WTC11 (cell line): ENCODE data around the gene U2SURP. TPM values are rescaled to one million over a fixed set of nuclear protein-coding genes. Genes with fewer than 3 reads are reported as not detected.

Experiments
- CREM ChIP-seq: sonication (generic); formaldehyde crosslinking; IDR thresholded peaks from 2 replicates; pipeline ENCODE4 v1.8.1; 2022; ENCODE audit warnings: mild to moderate bottlenecking, missing genetic modification reagents, moderate library complexity
- EMX1 ChIP-seq: fragments of 250-450 bp; sonication (Bioruptor Pico); IDR thresholded peaks from 2 replicates; pipeline ENCODE4 v1.8.0; 2021; ENCODE audit warnings: mild to moderate bottlenecking
- ETV6 ChIP-seq: sonication (generic); formaldehyde crosslinking; IDR thresholded peaks from 2 replicates; pipeline ENCODE4 v1.8.1; 2022; ENCODE audit warnings: mild to moderate bottlenecking, missing genetic modification reagents
- IRF2 ChIP-seq: sonication (generic); formaldehyde crosslinking; IDR thresholded peaks from 2 replicates; pipeline ENCODE4 v1.8.0; 2022; ENCODE audit warnings: low read depth, missing genetic modification reagents, borderline replicate concordance
- JAZF1 ChIP-seq: fragments of 250-450 bp; sonication (Bioruptor Pico); IDR thresholded peaks from 2 replicates; pipeline ENCODE4 v1.9.0; 2021; ENCODE audit warnings: moderate library complexity, mild to moderate bottlenecking, inconsistent platforms
- NFATC4 ChIP-seq: fragments of 250-450 bp; sonication (Bioruptor Pico); IDR thresholded peaks from 2 replicates; pipeline ENCODE4 v1.9.0; 2021; ENCODE audit warnings: mild to moderate bottlenecking
- NFYB ChIP-seq: sonication (generic); formaldehyde crosslinking; conservative IDR thresholded peaks from 2 replicates; pipeline ENCODE4 v1.8.0; 2022; ENCODE audit warnings: low read depth, missing genetic modification reagents
- NR2C2 ChIP-seq: sonication (generic); formaldehyde crosslinking; IDR thresholded peaks from 2 replicates; pipeline ENCODE4 v1.8.0; 2022; ENCODE audit warnings: mild to moderate bottlenecking, missing genetic modification reagents
- NR3C1 ChIP-seq: sonication (generic); formaldehyde crosslinking; conservative IDR thresholded peaks from 2 replicates; pipeline ENCODE4 v1.8.1; 2023; ENCODE audit warnings: low read depth, mild to moderate bottlenecking, missing genetic modification reagents
- SMAD4 ChIP-seq: sonication (generic); formaldehyde crosslinking; IDR thresholded peaks from 2 replicates; pipeline ENCODE4 v1.8.0; 2022; ENCODE audit warnings: mild to moderate bottlenecking, missing genetic modification reagents
- ZNF138 ChIP-seq: sonication (generic); formaldehyde crosslinking; conservative IDR thresholded peaks from 2 replicates; pipeline ENCODE4 v1.8.1; 2022; ENCODE audit warnings: mild to moderate bottlenecking, moderate library complexity, missing genetic modification reagents
- ZNF219 ChIP-seq: sonication (generic); formaldehyde crosslinking; IDR thresholded peaks from 2 replicates; pipeline ENCODE4 v1.8.0; 2023; ENCODE audit warnings: missing genetic modification reagents, mild to moderate bottlenecking, borderline replicate concordance
- total RNA-seq: library from RNA; stranded (reverse); gene quantifications from 3 replicates; pipeline ENCODE4 v1.2.3, GENCODE V29; 2021
- TF ChIP-seq, protein P1 (sequence below): fragments of 250-450 bp; sonication (Bioruptor Pico); IDR thresholded peaks from 2 replicates; pipeline ENCODE4 v1.9.0; 2021; ENCODE audit warnings: moderate library complexity, mild to moderate bottlenecking, inconsistent platforms, borderline replicate concordance
- TF ChIP-seq, protein P2 (sequence below): sonication (generic); formaldehyde crosslinking; IDR thresholded peaks from 2 replicates; pipeline ENCODE4 v1.8.1; 2023; ENCODE audit warnings: mild to moderate bottlenecking, missing genetic modification reagents
- TF ChIP-seq, protein P3 (sequence below): sonication (generic); formaldehyde crosslinking; IDR thresholded peaks from 2 replicates; pipeline ENCODE4 v1.8.0; 2022; ENCODE audit warnings: mild to moderate bottlenecking, missing genetic modification reagents
- TF ChIP-seq, protein P4 (sequence below): fragments of 250-450 bp; sonication (Bioruptor Pico); IDR thresholded peaks from 2 replicates; pipeline ENCODE4 v1.9.0; 2021; ENCODE audit warnings: mild to moderate bottlenecking
- TF ChIP-seq, protein P5 (sequence below): sonication (generic); formaldehyde crosslinking; IDR thresholded peaks from 2 replicates; pipeline ENCODE4 v1.8.1; 2023; ENCODE audit warnings: mild to moderate bottlenecking, missing genetic modification reagents, moderate library complexity
- TF ChIP-seq, protein P6 (sequence below): sonication (generic); formaldehyde crosslinking; conservative IDR thresholded peaks from 2 replicates; pipeline ENCODE4 v1.8.1; 2022; ENCODE audit warnings: mild to moderate bottlenecking, missing genetic modification reagents
- TF ChIP-seq, protein P7 (sequence below): fragments of 250-450 bp; sonication (Bioruptor Pico); IDR thresholded peaks from 2 replicates; pipeline ENCODE4 v2.1.2; 2022; ENCODE audit warnings: mild to moderate bottlenecking, moderate library complexity
- TF ChIP-seq, protein P8 (sequence below): sonication (generic); formaldehyde crosslinking; IDR thresholded peaks from 2 replicates; pipeline ENCODE4 v1.8.0; 2022; ENCODE audit warnings: mild to moderate bottlenecking, missing genetic modification reagents
- TF ChIP-seq, protein P9 (sequence below): sonication (generic); formaldehyde crosslinking; IDR thresholded peaks from 2 replicates; pipeline ENCODE4 v1.8.1; 2022; ENCODE audit warnings: mild to moderate bottlenecking, moderate library complexity, missing genetic modification reagents
- TF ChIP-seq, protein P10 (sequence below): sonication (generic); formaldehyde crosslinking; IDR thresholded peaks from 2 replicates; pipeline ENCODE4 v1.8.1; 2023; ENCODE audit warnings: mild to moderate bottlenecking, missing genetic modification reagents, borderline replicate concordance

U2SURP gene
- total RNA-seq, 1 experiment from 2014 or later, result 133 TPM

DNA sequence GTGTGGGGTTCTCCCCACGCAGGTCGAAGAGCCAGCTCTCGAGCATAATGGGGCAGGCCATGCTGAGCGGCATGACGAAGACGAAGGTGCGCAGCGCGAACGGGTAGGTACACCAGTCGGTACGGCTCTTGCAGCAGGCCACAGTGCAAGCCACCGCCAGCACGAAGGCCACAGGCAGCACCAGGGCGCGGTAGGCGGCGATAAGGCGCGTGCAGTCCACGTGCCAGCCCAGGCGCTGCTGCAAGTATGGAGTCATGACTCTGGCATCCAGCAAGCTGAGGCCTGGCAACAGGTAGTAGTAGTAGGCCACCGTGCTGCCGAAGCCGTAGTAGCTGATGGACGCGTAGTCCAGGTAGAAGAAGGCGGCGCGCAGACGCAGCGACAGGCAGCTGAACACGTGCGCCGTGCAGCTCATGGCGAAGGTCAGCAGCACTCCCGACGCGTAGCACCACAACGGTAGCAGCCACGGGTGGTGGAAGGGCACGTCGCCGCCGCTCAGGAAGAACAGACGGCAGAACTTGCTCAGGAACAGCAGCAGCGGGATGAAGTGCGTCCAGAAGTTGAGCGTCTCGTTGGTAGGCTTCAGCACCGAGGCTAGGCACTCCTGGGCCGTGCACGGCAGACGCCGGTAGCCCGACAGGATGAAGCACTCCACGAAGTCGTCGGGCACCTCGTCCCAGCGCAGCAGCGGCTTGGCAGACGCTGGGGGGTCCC lies 38.7 kb upstream of the U2SURP start (continued):
- TF ChIP-seq, protein P1, sequence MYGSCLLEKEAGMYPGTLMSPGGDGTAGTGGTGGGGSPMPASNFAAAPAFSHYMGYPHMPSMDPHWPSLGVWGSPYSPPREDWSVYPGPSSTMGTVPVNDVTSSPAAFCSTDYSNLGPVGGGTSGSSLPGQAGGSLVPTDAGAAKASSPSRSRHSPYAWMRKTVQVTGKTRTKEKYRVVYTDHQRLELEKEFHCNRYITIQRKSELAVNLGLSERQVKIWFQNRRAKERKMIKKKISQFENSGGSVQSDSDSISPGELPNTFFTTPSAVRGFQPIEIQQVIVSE, result no peak
- TF ChIP-seq, protein P2, sequence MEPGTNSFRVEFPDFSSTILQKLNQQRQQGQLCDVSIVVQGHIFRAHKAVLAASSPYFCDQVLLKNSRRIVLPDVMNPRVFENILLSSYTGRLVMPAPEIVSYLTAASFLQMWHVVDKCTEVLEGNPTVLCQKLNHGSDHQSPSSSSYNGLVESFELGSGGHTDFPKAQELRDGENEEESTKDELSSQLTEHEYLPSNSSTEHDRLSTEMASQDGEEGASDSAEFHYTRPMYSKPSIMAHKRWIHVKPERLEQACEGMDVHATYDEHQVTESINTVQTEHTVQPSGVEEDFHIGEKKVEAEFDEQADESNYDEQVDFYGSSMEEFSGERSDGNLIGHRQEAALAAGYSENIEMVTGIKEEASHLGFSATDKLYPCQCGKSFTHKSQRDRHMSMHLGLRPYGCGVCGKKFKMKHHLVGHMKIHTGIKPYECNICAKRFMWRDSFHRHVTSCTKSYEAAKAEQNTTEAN, result no peak
- no peak; the same call in 1 of the 2 replicates for TF ChIP-seq ZNF138 (CRISPR knock-in tag)
- TF ChIP-seq, protein P3, sequence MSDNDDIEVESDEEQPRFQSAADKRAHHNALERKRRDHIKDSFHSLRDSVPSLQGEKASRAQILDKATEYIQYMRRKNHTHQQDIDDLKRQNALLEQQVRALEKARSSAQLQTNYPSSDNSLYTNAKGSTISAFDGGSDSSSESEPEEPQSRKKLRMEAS (CRISPR knock-in tag), result peak; percentile 96
- no peak for TF ChIP-seq NR2C2 (CRISPR knock-in tag)
- TF ChIP-seq JAZF1 (CRISPR knock-in tag), result no peak
- TF ChIP-seq, protein P4, sequence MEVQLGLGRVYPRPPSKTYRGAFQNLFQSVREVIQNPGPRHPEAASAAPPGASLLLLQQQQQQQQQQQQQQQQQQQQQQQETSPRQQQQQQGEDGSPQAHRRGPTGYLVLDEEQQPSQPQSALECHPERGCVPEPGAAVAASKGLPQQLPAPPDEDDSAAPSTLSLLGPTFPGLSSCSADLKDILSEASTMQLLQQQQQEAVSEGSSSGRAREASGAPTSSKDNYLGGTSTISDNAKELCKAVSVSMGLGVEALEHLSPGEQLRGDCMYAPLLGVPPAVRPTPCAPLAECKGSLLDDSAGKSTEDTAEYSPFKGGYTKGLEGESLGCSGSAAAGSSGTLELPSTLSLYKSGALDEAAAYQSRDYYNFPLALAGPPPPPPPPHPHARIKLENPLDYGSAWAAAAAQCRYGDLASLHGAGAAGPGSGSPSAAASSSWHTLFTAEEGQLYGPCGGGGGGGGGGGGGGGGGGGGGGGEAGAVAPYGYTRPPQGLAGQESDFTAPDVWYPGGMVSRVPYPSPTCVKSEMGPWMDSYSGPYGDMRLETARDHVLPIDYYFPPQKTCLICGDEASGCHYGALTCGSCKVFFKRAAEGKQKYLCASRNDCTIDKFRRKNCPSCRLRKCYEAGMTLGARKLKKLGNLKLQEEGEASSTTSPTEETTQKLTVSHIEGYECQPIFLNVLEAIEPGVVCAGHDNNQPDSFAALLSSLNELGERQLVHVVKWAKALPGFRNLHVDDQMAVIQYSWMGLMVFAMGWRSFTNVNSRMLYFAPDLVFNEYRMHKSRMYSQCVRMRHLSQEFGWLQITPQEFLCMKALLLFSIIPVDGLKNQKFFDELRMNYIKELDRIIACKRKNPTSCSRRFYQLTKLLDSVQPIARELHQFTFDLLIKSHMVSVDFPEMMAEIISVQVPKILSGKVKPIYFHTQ (CRISPR knock-in tag), result no peak
- TF ChIP-seq, protein P5, sequence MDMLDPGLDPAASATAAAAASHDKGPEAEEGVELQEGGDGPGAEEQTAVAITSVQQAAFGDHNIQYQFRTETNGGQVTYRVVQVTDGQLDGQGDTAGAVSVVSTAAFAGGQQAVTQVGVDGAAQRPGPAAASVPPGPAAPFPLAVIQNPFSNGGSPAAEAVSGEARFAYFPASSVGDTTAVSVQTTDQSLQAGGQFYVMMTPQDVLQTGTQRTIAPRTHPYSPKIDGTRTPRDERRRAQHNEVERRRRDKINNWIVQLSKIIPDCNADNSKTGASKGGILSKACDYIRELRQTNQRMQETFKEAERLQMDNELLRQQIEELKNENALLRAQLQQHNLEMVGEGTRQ, result no peak; the same call in 1 of the 2 replicates
- TF ChIP-seq IRF2 (CRISPR knock-in tag), result no peak
- no peak for TF ChIP-seq NFYB (CRISPR knock-in tag)
- TF ChIP-seq, protein P6, sequence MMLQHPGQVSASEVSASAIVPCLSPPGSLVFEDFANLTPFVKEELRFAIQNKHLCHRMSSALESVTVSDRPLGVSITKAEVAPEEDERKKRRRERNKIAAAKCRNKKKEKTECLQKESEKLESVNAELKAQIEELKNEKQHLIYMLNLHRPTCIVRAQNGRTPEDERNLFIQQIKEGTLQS (CRISPR knock-in tag), result no peak
- TF ChIP-seq, protein P7, sequence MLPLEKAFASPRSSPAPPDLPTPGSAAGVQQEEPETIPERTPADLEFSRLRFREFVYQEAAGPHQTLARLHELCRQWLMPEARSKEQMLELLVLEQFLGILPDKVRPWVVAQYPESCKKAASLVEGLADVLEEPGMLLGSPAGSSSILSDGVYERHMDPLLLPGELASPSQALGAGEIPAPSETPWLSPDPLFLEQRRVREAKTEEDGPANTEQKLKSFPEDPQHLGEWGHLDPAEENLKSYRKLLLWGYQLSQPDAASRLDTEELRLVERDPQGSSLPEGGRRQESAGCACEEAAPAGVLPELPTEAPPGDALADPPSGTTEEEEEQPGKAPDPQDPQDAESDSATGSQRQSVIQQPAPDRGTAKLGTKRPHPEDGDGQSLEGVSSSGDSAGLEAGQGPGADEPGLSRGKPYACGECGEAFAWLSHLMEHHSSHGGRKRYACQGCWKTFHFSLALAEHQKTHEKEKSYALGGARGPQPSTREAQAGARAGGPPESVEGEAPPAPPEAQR (CRISPR knock-in tag), result no peak
- TF ChIP-seq, protein P8, sequence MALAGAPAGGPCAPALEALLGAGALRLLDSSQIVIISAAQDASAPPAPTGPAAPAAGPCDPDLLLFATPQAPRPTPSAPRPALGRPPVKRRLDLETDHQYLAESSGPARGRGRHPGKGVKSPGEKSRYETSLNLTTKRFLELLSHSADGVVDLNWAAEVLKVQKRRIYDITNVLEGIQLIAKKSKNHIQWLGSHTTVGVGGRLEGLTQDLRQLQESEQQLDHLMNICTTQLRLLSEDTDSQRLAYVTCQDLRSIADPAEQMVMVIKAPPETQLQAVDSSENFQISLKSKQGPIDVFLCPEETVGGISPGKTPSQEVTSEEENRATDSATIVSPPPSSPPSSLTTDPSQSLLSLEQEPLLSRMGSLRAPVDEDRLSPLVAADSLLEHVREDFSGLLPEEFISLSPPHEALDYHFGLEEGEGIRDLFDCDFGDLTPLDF (CRISPR knock-in tag), result 0 out of 2 replicates have a peak, but pooled peaks have one; percentile 70
- no peak for TF ChIP-seq NFATC4 (CRISPR knock-in tag)
- TF ChIP-seq ZNF219 (CRISPR knock-in tag), result peak; percentile 60; the same call in 1 of the 2 replicates
- TF ChIP-seq, protein P9, sequence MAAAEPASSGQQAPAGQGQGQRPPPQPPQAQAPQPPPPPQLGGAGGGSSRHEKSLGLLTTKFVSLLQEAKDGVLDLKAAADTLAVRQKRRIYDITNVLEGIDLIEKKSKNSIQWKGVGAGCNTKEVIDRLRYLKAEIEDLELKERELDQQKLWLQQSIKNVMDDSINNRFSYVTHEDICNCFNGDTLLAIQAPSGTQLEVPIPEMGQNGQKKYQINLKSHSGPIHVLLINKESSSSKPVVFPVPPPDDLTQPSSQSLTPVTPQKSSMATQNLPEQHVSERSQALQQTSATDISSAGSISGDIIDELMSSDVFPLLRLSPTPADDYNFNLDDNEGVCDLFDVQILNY (CRISPR knock-in tag), result no peak; the same call in 1 of the 2 replicates
- TF ChIP-seq NR3C1, result peak; percentile 68; the same call in 1 of the 2 replicates
- TF ChIP-seq, protein P10, sequence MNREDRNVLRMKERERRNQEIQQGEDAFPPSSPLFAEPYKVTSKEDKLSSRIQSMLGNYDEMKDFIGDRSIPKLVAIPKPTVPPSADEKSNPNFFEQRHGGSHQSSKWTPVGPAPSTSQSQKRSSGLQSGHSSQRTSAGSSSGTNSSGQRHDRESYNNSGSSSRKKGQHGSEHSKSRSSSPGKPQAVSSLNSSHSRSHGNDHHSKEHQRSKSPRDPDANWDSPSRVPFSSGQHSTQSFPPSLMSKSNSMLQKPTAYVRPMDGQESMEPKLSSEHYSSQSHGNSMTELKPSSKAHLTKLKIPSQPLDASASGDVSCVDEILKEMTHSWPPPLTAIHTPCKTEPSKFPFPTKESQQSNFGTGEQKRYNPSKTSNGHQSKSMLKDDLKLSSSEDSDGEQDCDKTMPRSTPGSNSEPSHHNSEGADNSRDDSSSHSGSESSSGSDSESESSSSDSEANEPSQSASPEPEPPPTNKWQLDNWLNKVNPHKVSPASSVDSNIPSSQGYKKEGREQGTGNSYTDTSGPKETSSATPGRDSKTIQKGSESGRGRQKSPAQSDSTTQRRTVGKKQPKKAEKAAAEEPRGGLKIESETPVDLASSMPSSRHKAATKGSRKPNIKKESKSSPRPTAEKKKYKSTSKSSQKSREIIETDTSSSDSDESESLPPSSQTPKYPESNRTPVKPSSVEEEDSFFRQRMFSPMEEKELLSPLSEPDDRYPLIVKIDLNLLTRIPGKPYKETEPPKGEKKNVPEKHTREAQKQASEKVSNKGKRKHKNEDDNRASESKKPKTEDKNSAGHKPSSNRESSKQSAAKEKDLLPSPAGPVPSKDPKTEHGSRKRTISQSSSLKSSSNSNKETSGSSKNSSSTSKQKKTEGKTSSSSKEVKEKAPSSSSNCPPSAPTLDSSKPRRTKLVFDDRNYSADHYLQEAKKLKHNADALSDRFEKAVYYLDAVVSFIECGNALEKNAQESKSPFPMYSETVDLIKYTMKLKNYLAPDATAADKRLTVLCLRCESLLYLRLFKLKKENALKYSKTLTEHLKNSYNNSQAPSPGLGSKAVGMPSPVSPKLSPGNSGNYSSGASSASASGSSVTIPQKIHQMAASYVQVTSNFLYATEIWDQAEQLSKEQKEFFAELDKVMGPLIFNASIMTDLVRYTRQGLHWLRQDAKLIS, result no peak
- TF ChIP-seq EMX1 (CRISPR knock-in tag), result no peak
- TF ChIP-seq SMAD4 (CRISPR knock-in tag), result 0 out of 2 replicates have a peak, but pooled peaks have one; percentile 70
- 0 out of 2 replicates have a peak, but pooled peaks have one; percentile 62 for TF ChIP-seq ETV6
- peak; percentile 68; the same call in 1 of the 2 replicates for TF ChIP-seq CREM (CRISPR knock-in tag)
